Stimulated activated CD8-positive, alpha-beta memory T cell treated with anti-CD3 and anti-CD28 coated beads, Interleukin-7, amount 100 ng/mL, for 4 hours (primary cell): ENCODE results near the gene ADGRD2.

ENCODE experiments used
- DNase-seq, 2 donors: peaks; one replicate each; pipeline ENCODE4 v3.0.0-alpha.2; 2020; ENCODE audit warnings: low read depth in 2 of 2

ADGRD2 gene

GRCh38 chr9:124456341-124457078, 6.3 kb downstream of the ADGRD2 start:
- DNase-seq = no peak

GRCh38 chr9:124457079-124457886, 7.0 kb downstream of the ADGRD2 start:
- no peak for DNase-seq

GRCh38 chr9:124457887-124458431, 7.7 kb downstream of the ADGRD2 start:
- no peak for DNase-seq

- no peak for DNase-seq
Measured at GRCh38 chr9:124458441-124458840, 8.2 kb downstream of the ADGRD2 start.

GRCh38 chr9:124462739-124463138, 12.5 kb downstream of the ADGRD2 start:
- DNase-seq = no peak

- DNase-seq = no peak
Measured at GRCh38 chr9:124465736-124466135, 15.5 kb downstream of the ADGRD2 start.

GRCh38 chr9:124467410-124468060, 17.3 kb downstream of the ADGRD2 start:
- no peak for DNase-seq

- DNase-seq = no peak
Measured at GRCh38 chr9:124468061-124468740, 17.9 kb downstream of the ADGRD2 start.

GRCh38 chr9:124469011-124469832, 19.0 kb downstream of the ADGRD2 start:
- no peak for DNase-seq

GRCh38 chr9:124470306-124470705, 20.1 kb downstream of the ADGRD2 start:
- no peak for DNase-seq

- no peak for DNase-seq
Measured at GRCh38 chr9:124470726-124471125, 20.5 kb downstream of the ADGRD2 start.

- DNase-seq = no peak
Measured at GRCh38 chr9:124471761-124472160, 21.5 kb downstream of the ADGRD2 start.

- no peak for DNase-seq
Measured at GRCh38 chr9:124472770-124473169, 22.5 kb downstream of the ADGRD2 start.

- no peak for DNase-seq
Measured at GRCh38 chr9:124473310-124473709, 23.1 kb downstream of the ADGRD2 start.

GRCh38 chr9:124474151-124474550, 23.9 kb downstream of the ADGRD2 start:
- DNase-seq = no peak

- no peak for DNase-seq
Measured at GRCh38 chr9:124475158-124475867, 25.1 kb downstream of the ADGRD2 start.

- no peak for DNase-seq
Measured at GRCh38 chr9:124475868-124476690, 25.8 kb downstream of the ADGRD2 start.

- DNase-seq = no peak
Measured at GRCh38 chr9:124477211-124477647, 27.0 kb downstream of the ADGRD2 start.

- no peak for DNase-seq
Measured at GRCh38 chr9:124477648-124478285, 27.5 kb downstream of the ADGRD2 start.
